ENCODE data around the gene KRT3.
A peak's percentile ranks its signal among the peaks of the same experiment; 100 is the strongest.
"Not testable (repeated sequence)": the region's sequence is repeated elsewhere in the genome, so short reads cannot be mapped to it uniquely, and the experiment has no call there.

Gene KRT3

DNA sequence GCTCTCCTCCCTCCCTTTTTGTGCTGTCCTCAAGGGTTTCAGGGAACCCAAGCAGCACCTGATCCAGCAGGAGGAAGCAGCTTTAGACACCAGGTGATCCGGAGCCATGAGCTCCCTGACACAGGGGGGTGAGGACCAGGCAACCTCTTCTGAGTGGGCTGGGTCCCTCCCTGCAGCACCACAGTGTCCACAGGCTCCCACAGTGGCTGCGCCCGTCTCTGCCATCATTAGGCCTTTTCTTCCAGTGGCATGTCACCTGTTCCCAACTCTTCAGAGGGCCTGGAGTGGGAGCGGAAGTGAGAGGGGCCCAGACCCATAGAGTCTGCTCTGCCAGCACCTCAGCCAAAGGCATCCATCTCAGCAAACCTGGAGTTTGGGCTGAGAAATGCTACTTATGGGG is 18.4 kb downstream of the KRT3 start:
- DNase-seq = no peak

DNA sequence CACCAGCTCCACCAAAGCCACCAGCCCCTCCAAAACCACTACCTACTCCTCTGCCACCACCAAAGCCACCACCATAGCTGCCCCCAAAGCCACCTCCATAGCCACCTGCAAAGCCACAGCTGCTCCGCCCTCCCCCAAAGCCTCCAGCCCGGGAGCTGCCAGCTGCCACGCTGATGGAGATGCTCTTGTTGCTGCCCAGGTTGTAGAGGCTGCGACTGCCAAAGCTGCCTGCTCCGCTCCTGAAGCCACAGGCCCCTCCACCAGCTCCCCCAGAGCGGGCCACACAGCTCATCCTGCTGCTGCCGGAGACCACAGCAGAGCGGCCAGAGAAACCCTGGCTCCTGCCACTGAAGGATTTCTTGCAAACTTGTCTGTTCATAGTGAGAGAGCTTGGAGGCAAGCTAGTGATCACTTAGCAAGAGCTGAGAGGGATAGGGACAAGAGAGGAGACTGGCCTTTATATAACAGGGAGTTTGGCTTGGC is 19.0 kb downstream of the KRT3 start, which contains the start of gene KRT76:
TSS of gene KRT76 (minus strand) at position 433 of the 483 bp plus-strand sequence. CDS start at position 379, 54 bp downstream.
- no peak for DNase-seq

DNA sequence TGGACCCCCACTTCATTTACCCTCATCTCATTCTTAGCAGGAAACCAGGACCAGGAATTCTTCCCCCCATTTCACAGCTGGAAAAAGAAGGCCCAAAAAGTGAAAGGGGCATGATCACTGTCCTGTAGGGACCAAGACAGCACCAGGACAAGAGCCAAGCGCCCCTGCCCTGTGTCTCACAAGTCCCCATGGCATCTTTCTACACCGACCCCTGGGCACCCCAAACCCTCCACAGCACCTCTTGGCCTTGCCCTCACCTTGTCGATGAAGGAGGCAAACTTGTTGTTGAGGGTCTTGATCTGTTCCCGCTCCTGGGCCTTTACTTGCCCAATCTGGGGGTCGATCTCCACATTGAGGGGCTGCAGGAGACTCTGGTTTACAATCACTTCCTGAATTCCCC is 19.5 kb downstream of the KRT3 start:
- DNase-seq = no peak

DNA sequence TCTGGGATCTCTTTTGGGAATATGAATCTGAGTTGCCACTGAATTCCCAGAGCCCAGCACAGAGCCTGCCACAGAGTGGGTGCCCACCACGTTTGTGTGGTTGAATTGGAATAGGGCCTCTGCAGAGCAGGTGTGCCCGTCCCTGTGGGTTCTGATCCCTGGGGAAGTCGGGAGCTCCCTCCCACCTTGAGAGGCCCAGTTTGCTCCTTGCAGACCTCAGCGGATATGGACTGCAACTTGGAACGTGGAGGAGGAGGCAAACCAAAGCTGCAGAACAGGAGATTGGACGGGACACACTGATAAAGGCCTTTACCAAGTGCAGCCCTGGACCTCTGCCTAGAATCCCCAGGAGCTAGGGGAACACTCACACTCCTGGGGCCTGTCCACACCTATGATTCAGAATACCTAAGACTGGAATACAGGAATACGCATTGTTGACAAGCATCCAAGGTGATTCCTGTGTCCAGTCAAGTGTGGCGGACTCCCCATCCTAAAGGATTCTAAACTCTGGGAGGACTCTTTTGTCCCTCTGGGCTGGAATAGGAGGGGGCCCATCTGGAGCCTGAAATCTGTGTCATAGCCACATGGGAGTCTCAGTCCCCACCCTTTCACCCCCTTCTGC is 21.2 kb downstream of the KRT3 start:
- DNase-seq = no peak

DNA sequence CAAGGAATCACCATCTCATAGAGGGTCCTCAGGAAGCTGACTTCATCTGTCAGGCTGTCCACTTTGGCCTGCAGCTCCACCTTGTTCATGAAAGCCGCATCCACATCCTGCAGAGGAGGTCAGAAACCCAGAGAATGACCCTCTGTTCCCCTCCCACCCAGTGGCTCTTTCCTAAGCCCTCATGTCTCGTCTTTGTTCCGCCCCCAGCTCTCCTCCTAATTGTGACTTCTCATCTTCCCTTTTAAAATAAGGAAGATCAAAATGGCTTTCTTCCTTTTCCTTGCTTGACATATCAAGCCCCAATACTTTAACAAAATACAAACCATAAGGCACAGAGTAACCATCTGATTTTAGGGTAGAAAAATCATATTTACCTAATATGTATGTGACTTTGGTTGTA is 23.1 kb downstream of the KRT3 start:
- DNase-seq = no peak

GRCh38 chr12:52772188-52772587 is 23.7 kb downstream of the KRT3 start:
- no peak for DNase-seq

DNA sequence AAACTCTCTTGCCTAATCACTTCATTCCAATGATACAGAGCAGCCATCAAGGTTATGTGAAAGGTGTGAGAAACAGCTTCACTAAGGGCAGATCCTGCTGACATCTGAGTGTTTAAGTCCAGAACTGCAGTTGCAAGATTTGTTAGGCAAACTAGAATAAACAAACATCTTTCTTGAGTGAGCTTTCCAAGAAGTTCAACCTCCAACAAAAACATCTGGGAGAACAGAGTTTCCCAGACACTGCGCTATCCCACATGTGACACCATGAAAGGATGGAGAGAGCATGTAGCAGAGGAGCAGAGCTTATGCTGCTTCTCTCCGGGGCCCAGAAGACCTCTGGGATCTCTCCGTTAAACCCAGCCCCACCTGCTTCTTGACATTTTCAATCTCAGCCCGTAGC is 24.4 kb downstream of the KRT3 start:
- DNase-seq = no peak

DNA sequence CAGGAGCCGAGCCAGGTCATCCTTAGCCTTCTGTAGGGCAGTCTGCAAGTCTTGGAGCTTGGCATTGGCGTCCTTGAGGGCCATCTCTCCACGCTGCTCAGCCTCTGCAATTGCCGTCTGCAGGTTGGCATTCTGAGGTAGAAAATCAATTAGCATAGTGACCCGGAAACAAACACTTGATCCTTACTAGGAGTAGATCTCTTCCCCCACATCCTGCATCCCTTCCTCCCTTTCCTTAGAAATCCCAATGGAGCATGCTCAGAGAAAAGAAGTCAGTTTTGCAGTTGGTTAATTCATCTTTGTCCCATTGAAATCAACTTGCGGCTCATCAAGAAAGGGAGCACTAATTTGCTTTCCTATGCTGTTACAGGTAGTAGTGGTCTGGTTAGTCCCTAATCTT is 24.8 kb downstream of the KRT3 start:
- no peak for DNase-seq

DNA sequence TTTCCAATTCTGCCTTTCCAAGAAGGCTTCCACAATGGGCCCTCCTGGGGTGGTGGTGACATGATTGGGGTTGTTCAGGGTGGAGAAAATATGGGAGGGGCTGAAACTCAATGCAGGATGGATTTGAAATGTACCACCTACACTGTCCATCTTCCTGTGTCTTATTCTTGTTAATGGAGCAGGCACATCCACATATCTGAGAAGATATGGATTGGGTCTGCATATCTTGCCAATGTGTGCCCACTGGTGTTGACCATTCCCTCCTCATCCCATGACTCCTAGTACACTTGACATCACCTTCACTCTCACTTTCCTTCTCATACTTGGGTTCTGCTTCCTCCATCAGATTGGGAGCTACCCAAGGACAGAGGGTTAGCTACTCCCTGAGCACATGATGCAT is 26.0 kb downstream of the KRT3 start:
- no peak for DNase-seq

DNA sequence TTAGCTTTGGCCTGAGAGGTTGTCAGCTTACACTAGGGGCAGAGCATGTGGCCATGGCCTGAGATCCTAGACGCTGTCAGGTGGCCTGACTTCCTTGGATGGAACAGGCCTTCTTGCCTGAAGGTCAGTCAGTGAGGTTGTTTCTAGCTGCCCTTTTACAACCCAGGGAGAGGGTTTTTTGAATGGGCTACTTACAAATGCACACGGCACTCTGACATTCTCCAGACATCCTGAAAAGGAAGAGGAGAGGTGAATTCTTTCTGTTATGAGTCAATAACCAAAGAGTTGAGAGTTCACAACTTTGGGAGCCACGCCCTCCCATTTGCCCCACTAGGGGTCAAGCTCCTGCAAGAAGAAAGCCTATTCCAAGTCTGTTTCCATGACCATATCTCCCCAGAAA is 26.6 kb downstream of the KRT3 start:
- DNase-seq = no peak

DNA sequence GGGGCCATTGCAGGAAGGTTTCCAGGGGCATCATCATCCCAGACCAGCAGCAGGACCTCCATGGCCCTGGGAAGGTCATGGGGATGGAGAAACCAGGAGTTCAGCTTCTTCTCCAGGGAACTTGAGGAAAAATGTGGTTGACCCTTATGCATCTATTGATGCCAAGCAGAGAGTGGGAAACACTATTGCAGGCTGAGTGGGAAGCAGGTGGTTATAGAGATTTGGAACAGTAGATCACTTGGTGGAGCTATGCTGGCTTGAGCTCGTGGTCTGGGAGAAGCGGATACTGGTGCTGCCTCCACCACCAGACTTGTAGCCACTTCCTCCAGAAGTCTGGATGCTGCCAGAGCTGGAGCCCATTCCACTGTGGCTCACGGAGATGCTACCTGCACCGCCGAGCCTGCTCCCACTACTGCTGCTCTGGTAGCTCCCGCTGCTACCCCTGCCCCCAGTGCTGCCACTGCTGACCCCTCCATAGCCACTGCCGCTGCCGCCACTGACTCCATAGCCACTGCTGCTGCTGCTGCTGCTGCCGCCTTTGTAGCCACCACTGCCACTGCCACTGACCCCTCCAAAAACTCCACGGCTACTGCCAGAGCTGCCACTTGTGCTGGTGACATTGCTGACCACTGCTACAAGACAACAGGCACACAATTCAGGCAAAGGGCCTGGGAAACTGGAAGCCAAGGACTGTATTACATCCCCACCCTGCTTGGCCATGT is 27.3 kb downstream of the KRT3 start:
- DNase-seq = no peak

- DNase-seq = no peak
Observed at GRCh38 chr12:52767427-52767826, 28.5 kb downstream of the KRT3 start.

- DNase-seq = no peak
Observed at GRCh38 chr12:52767020-52767379, 28.9 kb downstream of the KRT3 start.

- no peak for DNase-seq
Observed at GRCh38 chr12:52766351-52767019, 29.4 kb downstream of the KRT3 start.

DNA sequence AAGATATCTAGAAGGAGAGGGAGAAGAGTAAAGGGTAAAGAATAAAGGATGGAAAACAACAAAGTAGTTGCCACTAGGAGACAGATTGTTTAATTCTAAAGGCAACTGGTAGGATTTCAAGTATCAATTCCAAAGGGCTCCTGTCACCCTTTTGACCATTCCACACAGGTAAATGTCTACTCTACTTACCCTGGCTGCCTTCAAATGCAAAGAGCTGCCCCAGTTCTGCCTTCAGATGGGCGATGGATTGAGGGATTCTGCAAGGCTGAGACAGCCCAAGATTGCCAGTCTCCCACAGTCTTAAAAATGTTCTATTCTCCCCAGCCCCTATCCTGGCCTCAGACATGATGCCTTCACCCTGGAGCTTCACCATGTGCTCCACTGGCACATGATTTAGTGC is 30.2 kb downstream of the KRT3 start:
- no peak for DNase-seq

- DNase-seq = no peak
Observed at GRCh38 chr12:52763991-52764390, 31.9 kb downstream of the KRT3 start.

DNA sequence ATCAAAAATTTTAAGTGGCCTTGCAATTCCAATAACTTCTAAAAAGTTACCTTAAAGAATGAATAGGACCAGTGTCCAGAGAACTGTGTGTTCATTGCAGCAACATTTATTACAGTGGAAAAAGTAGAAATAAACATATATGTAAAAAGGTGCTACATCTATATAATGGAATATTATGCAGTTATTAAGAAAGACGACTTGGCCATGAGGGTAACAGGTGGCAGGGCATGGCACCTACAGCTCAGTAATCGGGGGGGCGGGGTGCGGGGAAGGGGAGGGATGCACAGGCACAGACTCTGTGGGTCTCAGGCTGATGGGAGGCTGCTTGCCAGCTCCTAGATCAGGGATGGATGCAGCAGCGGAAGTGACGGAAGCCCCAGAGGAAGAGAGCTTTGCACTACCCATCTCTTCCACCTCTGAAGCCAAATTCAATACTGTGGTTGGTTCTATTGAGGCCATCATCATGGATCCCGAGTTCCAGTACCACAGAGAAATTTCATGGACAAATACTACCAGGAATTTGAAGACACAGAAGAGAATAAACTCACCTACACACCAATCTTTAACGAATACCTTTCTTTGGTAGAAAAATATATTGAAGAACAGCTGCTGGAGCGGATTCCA is 32.8 kb downstream of the KRT3 start:
- DNase-seq = no peak

DNA sequence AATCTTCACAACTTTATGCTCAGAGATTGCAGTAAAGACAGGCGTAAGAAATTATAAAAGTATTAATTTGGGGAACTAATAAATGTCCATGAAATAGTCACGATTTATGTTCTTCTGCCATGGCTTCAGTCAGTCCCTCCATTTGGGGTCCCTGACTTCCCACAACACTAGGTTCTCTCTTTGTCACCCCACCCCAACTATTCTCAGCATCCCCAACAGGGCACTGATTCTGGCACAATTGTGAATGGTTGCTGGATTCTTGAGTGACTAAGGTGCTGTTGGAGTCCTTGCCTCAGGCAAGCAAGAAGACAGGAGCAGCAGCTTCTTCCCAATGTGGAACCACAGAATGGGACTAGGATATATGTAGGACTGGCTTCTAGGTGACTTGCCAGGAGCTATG is 34.1 kb downstream of the KRT3 start:
- DNase-seq = no peak

GRCh38 chr12:52761218-52761617 is 34.7 kb downstream of the KRT3 start:
- DNase-seq = not testable (repeated sequence)

GRCh38 chr12:52760623-52761022 is 35.3 kb downstream of the KRT3 start:
- DNase-seq = no peak

DNA sequence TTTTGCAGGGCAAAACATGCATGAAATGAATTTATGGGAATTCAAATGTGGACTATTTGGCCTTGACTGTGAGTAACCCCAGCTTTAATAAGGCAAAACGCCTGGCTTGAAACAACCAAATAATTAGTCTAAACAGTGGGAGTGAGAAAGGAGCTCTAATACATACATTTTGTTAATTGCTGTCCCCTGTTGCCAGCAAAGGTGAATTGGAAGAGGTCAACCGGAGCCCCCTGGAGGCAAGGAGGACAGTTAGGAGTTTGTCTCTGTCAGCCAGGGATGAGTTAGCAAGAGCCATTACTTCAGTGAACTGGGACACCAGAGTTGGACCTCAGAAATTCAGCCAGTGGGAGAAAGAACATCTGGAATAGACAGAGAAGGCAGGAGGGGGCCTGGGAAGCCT is 36.2 kb downstream of the KRT3 start:
- DNase-seq = peak; percentile 20

- no peak for DNase-seq
Observed at GRCh38 chr12:52759218-52759617, 36.7 kb downstream of the KRT3 start.

- no peak for DNase-seq
Observed at GRCh38 chr12:52757449-52758176, 38.3 kb downstream of the KRT3 start.
